ENCODE results near the gene R3HCC1L.
A peak's percentile ranks its signal among the peaks of the same experiment; 100 is the strongest.

The R3HCC1L gene

GRCh38 chr10:98154076-98154475 is 19.6 kb downstream of the R3HCC1L start:
- no peaks in the 10 kb centered on the region for H3K27me3 ChIP-seq
- H3K4me1 ChIP-seq, result peaks cover 0 to 21% (median 3%) of the 10 kb centered on the region in 10 experiments; a peak in 8 of 20 replicates
- TF ChIP-seq Cebpa-rat (IDR thresholded peaks at IDR 0.05), result no peak
- peaks cover 65 to 100% (median 79%) of the 10 kb centered on the region in 11 experiments for H3K36me3 ChIP-seq
- no peak overlapping the region for H3K4me3 ChIP-seq
- H3K9ac ChIP-seq, result no peak overlapping the region
- peaks cover 29 to 54% (median 44%) of the 10 kb centered on the region in 11 experiments for H3K9me3 ChIP-seq (replicated peaks in 1 of 11)
- H3K27ac ChIP-seq, result no peak overlapping the region
- peaks cover 0 to 78% (median 9%) of the 10 kb centered on the region in 11 experiments; a peak in 10 of 22 replicates for H4K20me1 ChIP-seq
- no peak overlapping the region for H3K4me2 ChIP-seq

GRCh38 chr10:98158576-98158975 is 24.1 kb downstream of the R3HCC1L start:
- TF ChIP-seq Cebpa-rat (IDR thresholded peaks at IDR 0.05), result no peak
- H3K4me3 ChIP-seq, result no peak overlapping the region
- H3K36me3 ChIP-seq, result peaks cover 42 to 98% (median 73%) of the 10 kb centered on the region in 11 experiments; a peak in 21 of 22 replicates
- peaks cover 0 to 94% (median 9%) of the 10 kb centered on the region in 11 experiments; a peak in 11 of 22 replicates for H4K20me1 ChIP-seq
- H3K9me3 ChIP-seq (replicated peaks in 1 of 11), result peaks cover 0 to 15% (median 7%) of the 10 kb centered on the region in 11 experiments; a peak in 8 of 22 replicates
- no peak overlapping the region for H3K9ac ChIP-seq
- no peak overlapping the region for H3K27ac ChIP-seq
- H3K4me2 ChIP-seq, result no peak overlapping the region; a peak in 1 of 22 replicates
- H3K27me3 ChIP-seq, result no peaks in the 10 kb centered on the region
- H3K4me1 ChIP-seq, result peaks cover 0 to 44% (median 15%) of the 10 kb centered on the region in 10 experiments; a peak in 17 of 20 replicates

GRCh38 chr10:98163941-98164340 is 29.5 kb downstream of the R3HCC1L start:
- Histone ChIP-seq H3K4me1 (peaks cover 32 to 77% (median 65%) of the 10 kb centered on the region in 10 experiments), H3K27ac (no peak overlapping the region), H3K9me3 (replicated peaks in 1 of 11) (peaks cover 0 to 7% (median 0%) of the 10 kb centered on the region in 11 experiments; a peak in 3 of 22 replicates), H3K4me2 (peak overlapping the region in 5 of 11 experiments; percentile 68 to 87 (median 81); a peak in 8 of 22 replicates), H4K20me1 (peaks cover 0 to 96% (median 9%) of the 10 kb centered on the region in 11 experiments; a peak in 11 of 22 replicates), H3K36me3 (peaks cover 30 to 91% (median 60%) of the 10 kb centered on the region in 11 experiments; a peak in 20 of 22 replicates), H3K4me3 (no peak overlapping the region), H3K27me3 (no peaks in the 10 kb centered on the region), H3K9ac (no peak overlapping the region; a peak in 1 of 22 replicates)
- TF ChIP-seq Cebpa-rat (IDR thresholded peaks at IDR 0.05), result no peak

DNA sequence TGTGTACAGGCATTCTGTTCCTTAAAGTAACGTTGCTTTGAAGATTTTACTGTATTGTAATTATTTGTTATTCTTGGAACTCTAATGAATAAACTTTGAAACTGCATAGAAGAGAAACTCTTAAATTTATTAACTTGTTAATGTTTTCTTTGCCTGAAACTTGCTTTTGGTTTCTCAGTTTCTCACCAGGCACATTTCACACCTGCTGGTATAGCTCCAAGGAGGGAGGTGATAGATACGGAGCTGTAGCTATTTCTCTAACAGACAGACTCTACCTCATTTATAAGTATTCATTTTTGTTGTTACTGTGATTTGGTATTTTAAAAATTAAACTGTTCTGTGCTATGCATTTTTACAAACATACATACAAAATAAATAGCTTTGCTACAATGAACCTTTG is 32.7 kb downstream of the R3HCC1L start:
- H3K36me3 ChIP-seq, result peaks cover 30 to 91% (median 56%) of the 10 kb centered on the region in 11 experiments; a peak in 20 of 22 replicates
- no peaks in the 10 kb centered on the region for H3K9me3 ChIP-seq (replicated peaks in 1 of 11)
- peak overlapping the region in 7 of 11 experiments; percentile 29 to 59 (median 45); a peak in 12 of 22 replicates for H3K27ac ChIP-seq
- peak overlapping the region in 6 of 11 experiments; percentile 4 to 52 (median 12); a peak in 5 of 22 replicates for H3K9ac ChIP-seq
- TF ChIP-seq Cebpa-rat (IDR thresholded peaks at IDR 0.05), result no peak
- H3K4me2 ChIP-seq, result peak overlapping the region in 10 of 11 experiments; percentile 41 to 87 (median 70); a peak in 20 of 22 replicates
- H3K4me3 ChIP-seq, result peak overlapping the region in 3 of 10 experiments; percentile 2 to 47 (median 43); a peak in 3 of 20 replicates
- peaks cover 37 to 100% (median 96%) of the 10 kb centered on the region in 10 experiments for H3K4me1 ChIP-seq
- H4K20me1 ChIP-seq, result peaks cover 0 to 98% (median 23%) of the 10 kb centered on the region in 11 experiments; a peak in 13 of 22 replicates
- H3K27me3 ChIP-seq, result no peaks in the 10 kb centered on the region

GRCh38 chr10:98168147-98168546 is 33.7 kb downstream of the R3HCC1L start:
- H3K4me2 ChIP-seq, result peak overlapping the region; percentile 31 to 87 (median 68); a peak in 19 of 22 replicates
- no peaks in the 10 kb centered on the region for H3K27me3 ChIP-seq
- peaks cover 26 to 90% (median 56%) of the 10 kb centered on the region in 11 experiments; a peak in 20 of 22 replicates for H3K36me3 ChIP-seq
- peak overlapping the region in 6 of 11 experiments; percentile 29 to 59 (median 48); a peak in 12 of 22 replicates for H3K27ac ChIP-seq
- peaks cover 0 to 98% (median 25%) of the 10 kb centered on the region in 11 experiments; a peak in 13 of 22 replicates for H4K20me1 ChIP-seq
- peaks cover 37 to 100% (median 96%) of the 10 kb centered on the region in 10 experiments for H3K4me1 ChIP-seq
- H3K9ac ChIP-seq, result peak overlapping the region in 8 of 11 experiments; percentile 4 to 52 (median 14); a peak in 9 of 22 replicates
- H3K9me3 ChIP-seq (replicated peaks in 1 of 11), result 0 out of 22 replicates have a peak, but pooled peaks cover 0 to 5% (median 0%) of the 10 kb centered on the region in 11 experiments
- H3K4me3 ChIP-seq, result peak overlapping the region in 4 of 10 experiments; percentile 2 to 47 (median 31); a peak in 5 of 20 replicates
- no peak for TF ChIP-seq Cebpa-rat (IDR thresholded peaks at IDR 0.05)

- peak overlapping the region in 4 of 11 experiments; percentile 4 to 44 (median 20); a peak in 2 of 22 replicates for H3K9ac ChIP-seq
- peaks cover 0 to 98% (median 25%) of the 10 kb centered on the region in 11 experiments; a peak in 13 of 22 replicates for H4K20me1 ChIP-seq
- peak overlapping the region in 10 of 11 experiments; percentile 6 to 87 (median 70); a peak in 20 of 22 replicates for H3K4me2 ChIP-seq
- peak overlapping the region in 5 of 11 experiments; percentile 42 to 59 (median 51); a peak in 8 of 22 replicates for H3K27ac ChIP-seq
- no peak for TF ChIP-seq Cebpa-rat (IDR thresholded peaks at IDR 0.05)
- peak overlapping the region in 2 of 10 experiments; percentile 43 to 47; a peak in 2 of 20 replicates for H3K4me3 ChIP-seq
- H3K9me3 ChIP-seq (replicated peaks in 1 of 11), result peaks cover 0 to 9% (median 0%) of the 10 kb centered on the region in 11 experiments; a peak in 1 of 22 replicates
- no peaks in the 10 kb centered on the region for H3K27me3 ChIP-seq
- peaks cover 33 to 100% (median 94%) of the 10 kb centered on the region in 10 experiments for H3K4me1 ChIP-seq
- H3K36me3 ChIP-seq, result peaks cover 29 to 90% (median 56%) of the 10 kb centered on the region in 11 experiments; a peak in 20 of 22 replicates
Observed at GRCh38 chr10:98168766-98169165, 34.3 kb downstream of the R3HCC1L start.

DNA sequence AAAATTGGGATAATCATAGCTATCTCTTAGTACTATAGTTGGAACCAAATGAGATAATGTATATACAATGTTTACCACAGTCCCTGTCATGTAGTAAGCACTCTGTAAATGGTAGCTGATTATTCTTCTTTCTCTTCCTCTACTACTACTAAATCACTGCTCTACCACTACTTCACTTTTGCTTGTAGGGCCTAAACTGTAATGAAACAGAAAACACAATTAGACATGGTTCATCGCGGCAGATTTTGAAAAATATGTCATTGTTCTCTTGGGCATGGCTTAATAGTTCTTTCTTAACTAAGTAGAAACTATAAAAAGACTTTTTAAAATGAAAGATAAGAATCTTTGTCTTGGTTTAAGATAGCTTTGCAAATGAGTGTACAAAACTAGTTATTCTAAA is 34.9 kb downstream of the R3HCC1L start:
- Histone ChIP-seq H3K36me3 (peaks cover 27 to 90% (median 56%) of the 10 kb centered on the region in 11 experiments), H3K4me2 (peak overlapping the region in 8 of 11 experiments; percentile 55 to 87 (median 76); a peak in 16 of 22 replicates), H3K4me3 (no peak overlapping the region), H3K9me3 (replicated peaks in 1 of 11) (peaks cover 0 to 11% (median 4%) of the 10 kb centered on the region in 11 experiments; a peak in 4 of 22 replicates), H3K9ac (no peak overlapping the region), H3K27ac (peak overlapping the region in 3 of 11 experiments; percentile 9 to 59 (median 51); a peak in 3 of 22 replicates), H3K27me3 (no peaks in the 10 kb centered on the region), H4K20me1 (peaks cover 0 to 98% (median 25%) of the 10 kb centered on the region in 11 experiments; a peak in 13 of 22 replicates), H3K4me1 (peaks cover 27 to 96% (median 87%) of the 10 kb centered on the region in 10 experiments)
- no peak for TF ChIP-seq Cebpa-rat (IDR thresholded peaks at IDR 0.05)

- peaks cover 24 to 88% (median 77%) of the 10 kb centered on the region in 10 experiments for H3K4me1 ChIP-seq
- H3K4me2 ChIP-seq, result peak overlapping the region in 8 of 11 experiments; percentile 6 to 87 (median 74); a peak in 13 of 22 replicates
- peaks cover 3 to 22% (median 12%) of the 10 kb centered on the region in 11 experiments; a peak in 13 of 22 replicates for H3K9me3 ChIP-seq (replicated peaks in 1 of 11)
- no peaks in the 10 kb centered on the region for H3K27me3 ChIP-seq
- TF ChIP-seq Cebpa-rat (IDR thresholded peaks at IDR 0.05), result no peak
- H3K9ac ChIP-seq, result no peak overlapping the region
- no peak overlapping the region for H3K27ac ChIP-seq
- no peak overlapping the region for H3K4me3 ChIP-seq
- peaks cover 0 to 99% (median 25%) of the 10 kb centered on the region in 11 experiments; a peak in 13 of 22 replicates for H4K20me1 ChIP-seq
- H3K36me3 ChIP-seq, result peaks cover 29 to 90% (median 56%) of the 10 kb centered on the region in 11 experiments
Observed at GRCh38 chr10:98170249-98171117, 36.0 kb downstream of the R3HCC1L start.

Data from BLaER1 treated with 17β-estradiol and CSF1 and Interleukin-3, amounts not matched to agents 10 nM and 100 nM (cell line).